H54 (cell line): ENCODE data around the gene NFIL3.
A peak's percentile ranks its signal among the peaks of the same experiment; 100 is the strongest.

Source experiments
- DNase-seq: peaks from one replicate; pipeline ENCODE4 v3.0.0; 2011; ENCODE audit warnings: low spot score, mixed read lengths; ENCODE audit not compliant: insufficient read length
- FAIRE-seq: peaks from 3 replicates; lab custom pipeline; 2011; peaks lifted over from hg19 to GRCh38; lab: Jason Lieb, UNC
- POLR2A ChIP-seq: IDR thresholded peaks from 2 replicates; pipeline ENCODE4 v1.6.1; 2011; ENCODE audit warnings: low read depth, mild to moderate bottlenecking, low read length

The NFIL3 gene

DNA sequence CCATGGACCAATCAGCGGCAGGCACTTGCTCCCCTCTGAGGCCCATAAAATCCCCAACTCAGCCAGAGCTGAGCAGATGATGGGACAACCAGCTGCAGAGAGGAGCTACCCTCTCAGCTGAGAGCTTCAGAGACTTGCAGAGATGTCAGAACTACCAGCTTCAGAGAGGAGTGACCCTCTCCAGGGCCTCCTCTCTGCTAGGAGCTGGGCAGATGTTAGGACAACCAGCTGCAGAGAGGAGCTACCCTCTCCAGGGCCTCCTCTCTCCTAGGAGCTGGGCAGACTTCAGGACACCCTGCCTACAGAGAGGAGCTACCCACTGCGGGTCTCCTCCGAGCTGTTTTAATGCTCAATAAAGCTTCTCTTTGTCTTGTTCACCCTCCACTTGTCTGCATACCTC, 58.9 kb downstream of the NFIL3 start:
- FAIRE-seq: no peak
- no peak for TF ChIP-seq POLR2A

DNA sequence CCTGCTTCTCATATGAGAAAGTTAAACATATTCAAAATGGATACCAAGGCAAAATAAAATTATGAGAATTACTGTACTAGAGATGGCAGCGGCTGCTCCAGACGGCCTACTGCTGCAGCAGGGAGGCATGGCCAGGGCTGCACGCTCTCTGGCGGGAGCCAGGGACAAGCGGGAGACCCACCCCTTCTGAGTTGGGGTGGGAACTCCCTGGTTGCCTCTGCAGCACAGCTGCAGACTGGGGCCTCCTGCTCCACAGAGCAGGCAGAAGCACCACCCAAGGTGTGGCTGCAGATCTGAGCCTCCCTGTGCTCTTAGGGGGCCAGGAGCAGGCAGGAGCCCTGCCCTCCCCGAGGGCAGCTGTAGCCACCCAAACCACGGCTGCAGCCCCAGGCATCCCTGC, 59.6 kb downstream of the NFIL3 start:
- FAIRE-seq: no peak
- TF ChIP-seq POLR2A: no peak
- DNase-seq: no peak

More for the DNA sequence above, 58.9 kb downstream of the NFIL3 start:
- DNase-seq: no peak

DNA sequence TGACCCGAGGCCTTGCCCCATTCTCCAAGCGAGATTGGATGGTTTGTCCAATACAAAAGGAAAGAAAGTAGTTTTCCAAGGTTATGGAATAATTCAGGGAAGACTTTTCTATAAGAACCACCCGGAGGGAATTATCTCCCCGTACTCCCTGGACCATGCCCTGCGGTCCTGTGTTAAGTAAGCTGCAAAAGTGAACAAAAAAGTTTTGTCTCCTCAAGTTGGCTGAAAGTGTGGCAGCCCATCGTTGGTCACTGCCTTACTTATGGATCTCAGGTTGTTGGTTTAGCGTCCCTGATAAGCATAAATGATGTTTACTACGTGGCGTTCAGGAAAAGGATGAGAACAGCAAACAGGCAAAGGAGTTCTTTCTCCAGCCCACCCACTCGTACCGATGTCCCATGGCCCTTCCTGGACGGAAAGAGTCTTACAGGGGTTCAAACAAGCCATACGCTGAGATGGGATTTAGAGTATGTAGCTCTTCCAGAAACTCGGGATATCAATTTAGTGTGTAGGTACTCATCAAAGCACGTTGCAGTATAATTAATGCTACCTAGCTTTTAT, 61.5 kb downstream of the NFIL3 start:
- no peak for TF ChIP-seq POLR2A
- DNase-seq (no peak), FAIRE-seq (no peak)

DNA sequence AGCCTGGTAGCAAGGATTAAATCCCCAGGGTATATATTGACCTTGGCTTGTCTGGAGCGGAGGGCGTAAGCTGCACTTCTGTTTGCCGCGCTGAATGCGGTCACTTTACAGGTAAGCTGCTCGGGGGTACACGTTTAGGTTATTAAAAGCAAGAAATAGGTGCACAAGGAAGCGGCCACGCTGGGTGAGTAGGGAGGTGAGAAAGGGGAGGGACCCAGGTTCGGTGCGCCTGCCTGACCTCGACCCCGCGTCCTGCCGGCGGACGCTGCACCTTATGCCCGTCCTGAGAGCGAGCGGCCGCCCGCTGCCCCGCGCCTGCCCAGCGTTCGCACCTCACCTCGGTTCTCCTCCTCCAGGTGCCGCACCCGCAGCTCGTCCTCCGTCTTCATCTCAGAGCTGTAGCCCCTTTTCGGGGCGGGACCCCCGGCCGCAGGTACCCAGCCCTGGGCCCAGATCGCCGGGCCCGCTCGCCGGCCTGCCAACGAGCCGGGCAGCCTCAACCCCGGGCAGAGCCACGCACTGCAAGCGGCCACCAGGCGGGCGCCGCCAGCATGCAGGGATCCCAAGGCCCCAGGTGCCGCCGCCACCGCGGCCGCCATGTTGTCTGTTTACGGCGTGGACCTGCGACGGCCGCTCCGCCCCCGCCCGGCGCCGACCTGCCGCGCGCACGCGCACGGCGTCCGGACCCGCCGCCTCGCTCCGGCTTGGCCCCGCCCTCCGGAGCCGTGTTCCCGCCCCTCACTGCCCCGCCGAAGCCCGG, 62.2 kb downstream of the NFIL3 start, which contains the start of gene AUH:
Gene AUH, minus strand, starts transcription at position 628 of the 760 bp plus-strand sequence. Its CDS starts 29 bp downstream, at position 599.
- DNase-seq (peak; percentile 99), FAIRE-seq (peak; percentile 70)
- TF ChIP-seq POLR2A: peak; percentile 73

DNA sequence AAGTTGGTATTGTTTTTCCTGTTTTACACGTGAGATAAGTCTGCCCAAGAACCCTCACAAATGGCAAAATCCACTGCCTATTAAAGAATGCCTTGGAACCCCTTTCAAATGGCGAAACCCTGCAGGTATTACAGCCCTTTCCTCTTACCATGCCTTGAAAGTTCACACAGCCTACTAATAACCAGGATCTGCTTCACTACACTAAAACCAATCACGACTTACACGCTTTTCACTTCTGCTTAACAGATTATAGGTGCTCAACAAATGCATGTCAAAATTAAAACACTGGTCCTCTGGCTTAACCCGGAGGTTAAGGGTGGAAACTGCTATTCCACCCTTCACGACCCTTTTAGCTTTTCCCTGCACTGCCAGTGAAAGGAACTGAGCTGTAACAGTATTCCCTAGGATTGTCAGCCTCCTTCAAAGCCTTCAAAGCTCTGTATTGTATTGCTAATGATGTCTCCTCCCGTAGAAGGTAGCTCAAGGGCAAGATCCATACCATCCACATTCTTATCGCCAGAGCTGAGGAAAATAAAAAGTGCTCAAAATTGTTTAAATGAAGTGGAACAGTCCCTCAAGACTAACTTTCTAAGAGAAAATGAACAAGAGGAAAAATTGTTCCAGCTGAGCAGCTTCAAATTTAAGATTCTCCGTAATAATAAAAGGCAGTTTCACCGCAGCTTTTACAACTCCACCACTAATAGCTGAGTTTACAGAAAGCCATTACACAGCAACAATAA, 62.9 kb downstream of the NFIL3 start:
- peak; percentile 6 for FAIRE-seq
- DNase-seq: no peak
- no peak for TF ChIP-seq POLR2A

DNA sequence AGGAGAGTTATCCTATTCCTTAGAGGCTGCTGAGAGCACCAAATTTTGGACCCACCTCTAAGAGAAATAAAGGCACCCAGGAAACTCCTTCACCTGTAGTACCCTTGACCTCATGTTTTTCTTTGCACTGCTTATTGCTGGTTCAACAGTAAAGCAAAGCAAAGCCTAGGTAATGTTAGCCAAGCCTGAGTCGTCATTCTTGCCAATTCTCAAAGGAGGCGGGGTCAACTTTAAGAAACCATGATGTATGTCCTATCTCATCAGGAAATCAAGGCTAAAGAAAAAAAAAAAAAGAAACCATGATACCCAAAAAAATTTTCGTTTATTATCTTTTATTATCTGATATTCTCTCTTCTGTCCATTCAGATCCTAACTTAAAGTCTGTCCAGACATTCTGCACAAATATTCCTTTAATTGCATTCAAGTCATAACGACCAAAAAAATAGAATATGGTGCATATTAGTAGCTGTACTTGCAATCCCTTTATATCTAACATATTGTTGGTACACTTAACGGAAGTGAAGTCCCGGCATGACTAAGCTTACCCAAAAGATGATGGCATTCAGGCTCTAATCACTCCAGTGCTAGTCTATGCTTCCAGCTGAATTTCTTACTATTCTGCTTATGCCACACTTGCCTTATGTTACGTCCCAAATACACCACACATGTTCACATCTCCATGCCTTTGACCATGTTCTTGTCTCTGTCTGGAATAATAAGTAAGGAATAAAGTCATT, 63.7 kb downstream of the NFIL3 start:
- DNase-seq (no peak), FAIRE-seq (no peak)
- TF ChIP-seq POLR2A: no peak

DNA sequence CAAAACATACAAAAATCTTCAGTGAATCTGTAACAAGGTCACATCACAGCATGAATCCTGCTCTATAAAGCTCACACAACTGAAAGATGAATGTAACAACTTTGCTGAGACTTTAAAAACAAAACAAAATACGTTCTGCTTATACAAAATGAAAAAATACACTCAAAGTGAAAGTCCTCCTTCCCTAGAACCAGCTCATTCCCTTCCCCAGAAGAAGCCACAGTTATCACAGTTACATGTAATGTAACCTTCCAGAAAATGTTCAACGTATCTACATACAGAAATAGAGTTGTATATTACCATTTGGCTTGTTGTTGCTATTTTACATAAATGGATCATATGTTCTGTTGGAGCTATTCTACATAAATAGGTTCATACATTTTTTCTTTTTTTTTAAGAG, 64.5 kb downstream of the NFIL3 start:
- FAIRE-seq: no peak
- TF ChIP-seq POLR2A: no peak
- DNase-seq: no peak
